HepG2 (cell line): ENCODE data around the gene JMJD1C. TPM values are rescaled to one million over a fixed set of nuclear protein-coding genes. Genes with fewer than 3 reads are reported as not detected.

Experiments used
- ARNT2 ChIP-seq: sonication (generic); formaldehyde crosslinking; IDR thresholded peaks from 2 replicates; pipeline ENCODE4 v1.8.0; 2022; ENCODE audit warnings: mild to moderate bottlenecking, low read depth, missing genetic modification reagents, moderate library complexity
- BORCS8-MEF2B ChIP-seq: sonication (generic); formaldehyde crosslinking; IDR thresholded peaks from 2 replicates; pipeline ENCODE4 v1.8.0; 2022; ENCODE audit warnings: mild to moderate bottlenecking, missing genetic modification reagents
- FOXC1 ChIP-seq: sonication (generic); formaldehyde crosslinking; IDR thresholded peaks from 2 replicates; pipeline ENCODE4 v1.8.0; 2022; ENCODE audit warnings: mild to moderate bottlenecking, missing genetic modification reagents, borderline replicate concordance
- FOXO1 ChIP-seq: sonication (generic); formaldehyde crosslinking; IDR thresholded peaks from 2 replicates; pipeline ENCODE4 v1.4.0; 2020; ENCODE audit warnings: missing genetic modification reagents
- HOXA9 ChIP-seq: sonication (generic); formaldehyde crosslinking; IDR thresholded peaks from 2 replicates; pipeline ENCODE4 v1.8.1; 2022; ENCODE audit warnings: missing genetic modification reagents, mild to moderate bottlenecking, moderate library complexity, borderline replicate concordance
- IKZF4 ChIP-seq: sonication (generic); formaldehyde crosslinking; IDR thresholded peaks from 2 replicates; pipeline ENCODE4 v1.5.1; 2020; ENCODE audit warnings: borderline replicate concordance, mild to moderate bottlenecking, low read depth, missing genetic modification reagents; ENCODE audit errors: not compliant biosample characterization
- MEF2D ChIP-seq: sonication (generic); formaldehyde crosslinking; IDR thresholded peaks from 2 replicates; pipeline ENCODE4 v1.5.1; 2020; ENCODE audit warnings: mild to moderate bottlenecking, missing genetic modification reagents
- MEIS1 ChIP-seq: sonication (generic); formaldehyde crosslinking; IDR thresholded peaks from 2 replicates; pipeline ENCODE4 v1.9.0; 2021; ENCODE audit warnings: mild to moderate bottlenecking, missing genetic modification reagents, moderate library complexity, borderline replicate concordance
- ONECUT2 ChIP-seq: sonication (generic); formaldehyde crosslinking; IDR thresholded peaks from 2 replicates; pipeline ENCODE4 v1.4.0; 2020; ENCODE audit warnings: missing genetic modification reagents
- RAD21 ChIP-seq: fragments of 450-650 bp; formaldehyde crosslinking; IDR thresholded peaks from 2 replicates; pipeline ENCODE4 v1.5.0; 2020; ENCODE audit warnings: mild to moderate bottlenecking
- ZNF142 ChIP-seq: sonication (generic); formaldehyde crosslinking; IDR thresholded peaks from 2 replicates; pipeline ENCODE4 v1.4.0; 2020; ENCODE audit warnings: missing genetic modification reagents
- ZNF33B ChIP-seq: sonication (generic); formaldehyde crosslinking; IDR thresholded peaks from 2 replicates; pipeline ENCODE4 v1.5.1; 2020; ENCODE audit warnings: mild to moderate bottlenecking, missing genetic modification reagents
- ZNF343 ChIP-seq: sonication (generic); formaldehyde crosslinking; IDR thresholded peaks from 2 replicates; pipeline ENCODE4 v1.4.0; 2020; ENCODE audit warnings: mild to moderate bottlenecking, missing genetic modification reagents
- ZNF484 ChIP-seq: sonication (generic); formaldehyde crosslinking; IDR thresholded peaks from 2 replicates; pipeline ENCODE4 v1.5.1; 2020; ENCODE audit warnings: mild to moderate bottlenecking, low read depth, missing genetic modification reagents, borderline replicate concordance
- ZNF496 ChIP-seq: sonication (generic); formaldehyde crosslinking; IDR thresholded peaks from 2 replicates; pipeline ENCODE4 v1.8.1; 2023; ENCODE audit warnings: mild to moderate bottlenecking, moderate library complexity, missing genetic modification reagents; ENCODE audit not compliant: insufficient replicate concordance
- ZNF558 ChIP-seq: sonication (generic); formaldehyde crosslinking; IDR thresholded peaks from 2 replicates; pipeline ENCODE4 v1.9.0; 2022; ENCODE audit warnings: mild to moderate bottlenecking, missing genetic modification reagents, borderline replicate concordance
- ZNF619 ChIP-seq: sonication (generic); formaldehyde crosslinking; IDR thresholded peaks from 2 replicates; pipeline ENCODE4 v1.4.0; 2020; ENCODE audit warnings: mild to moderate bottlenecking, missing genetic modification reagents
- ZNF652 ChIP-seq: IDR thresholded peaks from 2 replicates; pipeline ENCODE4 v1.6.1; 2016; ENCODE audit warnings: low read depth, borderline replicate concordance
- ZNF737 ChIP-seq: sonication (generic); formaldehyde crosslinking; IDR thresholded peaks from 2 replicates; pipeline ENCODE4 v1.5.0; 2020; ENCODE audit warnings: missing genetic modification reagents, mild to moderate bottlenecking, borderline replicate concordance
- ZNF780A ChIP-seq: sonication (generic); formaldehyde crosslinking; IDR thresholded peaks from 2 replicates; pipeline ENCODE4 v1.8.0; 2022; ENCODE audit warnings: mild to moderate bottlenecking, missing genetic modification reagents, moderate library complexity
- ZNF83 ChIP-seq: sonication (generic); formaldehyde crosslinking; IDR thresholded peaks from 2 replicates; pipeline ENCODE4 v1.4.0; 2020; ENCODE audit warnings: missing genetic modification reagents, mild to moderate bottlenecking, borderline replicate concordance
- polyA plus RNA-seq, 8 experiments: library from polyadenylated mRNA; depleted of rRNA in 3 of 8; stranded (reverse) in 7 of 8; unstranded in 1 of 8; fragments of >200 nt; fragmentation: Illumina TruSeq in 4 of 8; extraction: Trizol in 4 of 8; gene quantifications; 2 replicates each; pipeline versions ENCODE4 v1.2.1 to v1.2.3, GENCODE V29; 2011 to 2016; ENCODE audit warnings: low read depth in 4 of 8, missing spikeins in 1 of 8, mixed read lengths in 1 of 8; ENCODE audit not compliant: insufficient read depth in 1 of 8
- total RNA-seq, 5 experiments: library from RNA; depleted of rRNA; stranded (reverse); fragments of >200 nt; fragmentation: Illumina TruSeq; extraction: Trizol; gene quantifications; 2 replicates each; pipeline ENCODE4 v1.2.3, GENCODE V29; 2016; ENCODE audit warnings: low read depth in 1 of 5
- TF ChIP-seq, protein P1 (sequence below): sonication (generic); formaldehyde crosslinking; IDR thresholded peaks from 2 replicates; pipeline ENCODE4 v1.5.1; 2020; ENCODE audit warnings: mild to moderate bottlenecking, moderate library complexity, missing genetic modification reagents

Gene JMJD1C
- total and polyA plus RNA-seq, 2 of the 13 experiments (the other 11 are each of a cell fraction or from before 2014, with no cell fraction given), result 42.3 to 42.7 TPM

DNA sequence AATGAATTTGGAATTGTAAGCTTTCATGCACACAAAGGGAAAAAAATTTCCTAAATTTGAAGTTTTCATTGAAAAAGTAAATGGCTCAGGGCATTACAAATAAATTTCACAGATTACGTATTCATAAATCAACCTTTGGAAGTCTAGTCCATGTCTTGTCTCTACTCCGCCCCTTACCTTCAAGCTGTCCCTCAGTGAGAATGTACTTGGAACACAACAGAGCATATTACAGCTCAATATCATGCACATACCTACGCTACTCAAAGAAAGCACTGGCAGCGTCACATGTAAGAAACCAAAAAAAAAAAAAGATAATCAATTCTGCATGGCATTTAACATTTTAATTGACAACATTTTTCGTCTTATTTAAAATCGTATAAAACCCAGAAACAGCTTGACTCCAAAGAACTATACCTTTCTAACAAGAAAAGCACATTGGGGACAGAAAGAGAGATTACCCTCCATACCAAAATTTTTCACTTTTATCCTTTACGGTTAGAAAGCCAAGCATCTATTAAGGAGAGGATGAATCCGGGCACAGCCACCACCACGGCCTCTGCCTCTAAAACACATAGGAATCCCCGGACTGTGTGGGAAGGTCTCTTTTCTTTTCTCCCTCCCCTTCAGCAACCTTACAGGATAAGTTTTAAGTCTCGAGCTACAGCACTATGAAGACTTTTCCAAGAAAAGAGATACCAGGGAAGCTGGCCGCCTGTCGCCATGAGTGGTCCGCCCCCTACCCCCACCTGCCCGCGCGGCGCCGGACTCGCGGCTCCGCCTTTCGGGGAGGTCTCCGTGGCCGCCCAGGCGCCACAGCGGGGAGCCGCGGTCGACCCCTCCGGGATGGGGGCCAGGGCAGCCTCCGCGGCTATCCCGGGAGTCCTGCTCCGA, 1.1 kb downstream of the JMJD1C start (continued):
- TF ChIP-seq ZNF558 (CRISPR knock-in tag), result 0 out of 2 replicates have a peak, but pooled peaks have one; percentile 21
- 0 out of 2 replicates have a peak, but pooled peaks have one; percentile 3 for TF ChIP-seq ARNT2 (CRISPR knock-in tag)
- TF ChIP-seq FOXO1 (CRISPR knock-in tag), result no peak
- no peak for TF ChIP-seq ZNF652 (CRISPR knock-in tag)
- TF ChIP-seq ZNF484 (CRISPR knock-in tag), result no peak
- TF ChIP-seq FOXC1 (CRISPR knock-in tag), result no peak
- TF ChIP-seq MEF2D, result no peak
- no peak for TF ChIP-seq ZNF780A (CRISPR knock-in tag)
- TF ChIP-seq ZNF343 (CRISPR knock-in tag), result no peak
- no peak for TF ChIP-seq ZNF496 (CRISPR knock-in tag)
- 0 out of 2 replicates have a peak, but pooled peaks have one; percentile 37 for TF ChIP-seq ZNF33B
- 0 out of 2 replicates have a peak, but pooled peaks have one; percentile 4 for TF ChIP-seq MEIS1 (CRISPR knock-in tag)
- TF ChIP-seq IKZF4, result peak; percentile 27
- TF ChIP-seq ONECUT2 (CRISPR knock-in tag), result no peak
- no peak for TF ChIP-seq ZNF737
- no peak for TF ChIP-seq HOXA9
- TF ChIP-seq, protein P1, sequence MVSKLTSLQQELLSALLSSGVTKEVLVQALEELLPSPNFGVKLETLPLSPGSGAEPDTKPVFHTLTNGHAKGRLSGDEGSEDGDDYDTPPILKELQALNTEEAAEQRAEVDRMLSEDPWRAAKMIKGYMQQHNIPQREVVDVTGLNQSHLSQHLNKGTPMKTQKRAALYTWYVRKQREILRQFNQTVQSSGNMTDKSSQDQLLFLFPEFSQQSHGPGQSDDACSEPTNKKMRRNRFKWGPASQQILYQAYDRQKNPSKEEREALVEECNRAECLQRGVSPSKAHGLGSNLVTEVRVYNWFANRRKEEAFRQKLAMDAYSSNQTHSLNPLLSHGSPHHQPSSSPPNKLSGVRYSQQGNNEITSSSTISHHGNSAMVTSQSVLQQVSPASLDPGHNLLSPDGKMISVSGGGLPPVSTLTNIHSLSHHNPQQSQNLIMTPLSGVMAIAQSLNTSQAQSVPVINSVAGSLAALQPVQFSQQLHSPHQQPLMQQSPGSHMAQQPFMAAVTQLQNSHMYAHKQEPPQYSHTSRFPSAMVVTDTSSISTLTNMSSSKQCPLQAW, result no peak
- TF ChIP-seq ZNF142 (CRISPR knock-in tag), result no peak; the same call in 1 of the 2 replicates
- TF ChIP-seq BORCS8-MEF2B (CRISPR knock-in tag), result no peak
- no peak for TF ChIP-seq ZNF619 (CRISPR knock-in tag)
- TF ChIP-seq RAD21, result no peak
- TF ChIP-seq ZNF83, result no peak
